HG03565 (cell line): ENCODE results near the gene DFFB.
"Not testable (repeated sequence)": the region's sequence is repeated elsewhere in the genome, so short reads cannot be mapped to it uniquely, and the experiment has no call there.

Experiments
- ATAC-seq: cut with Tn5 transposase; IDR thresholded peaks from one replicate; pipeline ENCODE4 v1.9.1; 2021; ENCODE audit warnings: mild to moderate bottlenecking, moderate library complexity; ENCODE audit not compliant: unreplicated experiment

The DFFB gene

DNA sequence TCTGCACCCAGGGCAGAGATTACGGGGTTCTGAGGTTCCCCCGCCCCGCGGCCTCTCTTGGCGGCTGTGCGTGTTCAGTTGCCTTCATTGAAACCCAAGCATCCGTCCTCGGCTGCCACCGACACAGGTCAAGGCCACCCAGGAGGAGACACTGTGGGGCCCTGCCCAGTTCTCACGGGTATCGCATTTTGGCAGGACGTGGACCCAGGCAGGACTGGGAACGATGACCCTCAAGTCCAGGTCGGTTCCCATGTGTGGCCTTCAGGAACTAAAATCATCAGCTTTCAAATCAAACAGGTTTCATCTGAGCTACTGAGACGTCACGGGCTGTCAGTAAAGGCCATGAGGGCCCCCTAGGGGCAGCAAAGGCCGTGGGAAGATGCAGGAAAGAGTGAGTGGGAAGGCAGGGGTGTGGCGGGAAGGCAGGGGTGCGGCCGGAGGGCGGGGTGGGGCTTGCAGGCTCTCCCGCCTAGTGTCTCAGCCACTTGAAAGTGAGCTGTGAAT, 49.8 kb downstream of the DFFB start:
- ATAC-seq, result no peak

DNA sequence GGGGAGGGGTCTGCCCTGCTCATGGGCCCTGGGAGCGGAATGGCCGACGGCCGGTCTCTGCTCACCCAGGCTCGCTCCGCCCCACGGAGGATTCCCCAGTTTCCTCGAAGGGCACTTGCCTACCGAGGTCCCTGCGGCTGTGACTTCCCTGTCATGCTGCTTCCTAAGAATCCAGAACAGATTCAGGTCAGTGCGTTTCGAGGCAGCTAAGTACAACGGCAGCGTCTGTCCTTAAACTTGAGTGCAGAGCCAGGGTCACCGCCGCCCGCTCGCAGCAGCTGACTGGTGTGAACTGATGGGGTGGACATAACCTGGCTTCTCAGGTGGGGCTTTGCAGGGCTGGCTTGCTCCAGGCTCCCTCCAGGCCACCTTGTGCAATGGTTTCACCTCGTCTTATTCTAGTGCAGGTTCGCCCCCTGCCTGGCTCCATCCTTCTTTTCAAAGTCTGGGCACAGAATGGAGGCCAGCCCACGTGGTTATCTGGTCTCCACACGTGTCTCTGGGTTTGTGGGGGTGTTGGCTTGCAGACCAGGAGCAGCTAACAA, 50.4 kb downstream of the DFFB start:
- ATAC-seq, result no peak

DNA sequence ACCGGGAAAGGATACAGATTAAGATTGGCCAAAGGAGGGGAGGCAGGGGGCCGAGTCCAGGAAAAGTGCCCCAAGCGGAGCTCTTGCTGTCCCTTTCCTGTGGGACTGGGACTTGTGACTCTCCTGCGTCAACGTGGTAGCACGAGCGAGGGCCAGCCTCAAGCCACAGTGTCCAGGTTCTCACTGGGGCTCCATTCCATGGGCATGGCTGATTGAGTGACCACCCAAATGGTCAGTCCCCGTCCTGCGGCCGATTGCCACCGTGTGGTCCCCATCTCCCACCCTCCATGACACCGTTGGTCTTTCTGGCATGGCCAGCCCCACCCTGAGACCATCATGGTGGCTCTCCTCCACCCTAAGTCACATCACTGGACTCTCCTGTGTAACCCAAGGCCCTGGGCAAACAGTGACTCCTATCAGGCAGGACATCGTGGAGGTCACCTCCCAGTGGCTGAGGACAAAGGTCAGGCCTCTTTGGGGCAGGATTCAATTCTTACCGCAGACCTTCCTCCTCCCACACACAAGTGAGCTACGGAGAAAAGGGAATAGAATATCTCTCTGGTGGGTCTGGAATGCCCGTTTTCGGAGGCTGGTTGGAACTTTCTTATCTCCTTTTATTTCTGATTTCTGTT, 51.7 kb downstream of the DFFB start:
- no peak for ATAC-seq

DNA sequence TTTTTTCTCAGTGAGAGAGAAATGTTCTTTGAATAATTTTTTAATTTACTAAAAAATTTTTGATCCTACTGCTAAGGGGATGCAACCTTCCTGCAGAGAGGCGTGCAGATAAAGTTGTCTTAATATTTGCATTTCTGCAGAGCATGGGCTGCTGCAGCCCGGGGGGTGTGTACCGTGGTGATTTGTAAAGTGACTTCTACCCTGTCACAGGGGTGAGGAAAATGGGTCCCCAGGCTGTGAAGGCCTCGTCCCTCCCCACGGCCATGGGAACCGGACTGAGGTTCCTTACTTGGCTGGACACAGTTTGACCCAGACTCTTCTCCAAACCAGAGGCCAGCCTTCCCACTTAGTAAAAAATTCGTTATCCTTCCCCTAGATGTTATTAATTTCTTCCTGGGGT, 52.3 kb downstream of the DFFB start:
- ATAC-seq, result no peak

DNA sequence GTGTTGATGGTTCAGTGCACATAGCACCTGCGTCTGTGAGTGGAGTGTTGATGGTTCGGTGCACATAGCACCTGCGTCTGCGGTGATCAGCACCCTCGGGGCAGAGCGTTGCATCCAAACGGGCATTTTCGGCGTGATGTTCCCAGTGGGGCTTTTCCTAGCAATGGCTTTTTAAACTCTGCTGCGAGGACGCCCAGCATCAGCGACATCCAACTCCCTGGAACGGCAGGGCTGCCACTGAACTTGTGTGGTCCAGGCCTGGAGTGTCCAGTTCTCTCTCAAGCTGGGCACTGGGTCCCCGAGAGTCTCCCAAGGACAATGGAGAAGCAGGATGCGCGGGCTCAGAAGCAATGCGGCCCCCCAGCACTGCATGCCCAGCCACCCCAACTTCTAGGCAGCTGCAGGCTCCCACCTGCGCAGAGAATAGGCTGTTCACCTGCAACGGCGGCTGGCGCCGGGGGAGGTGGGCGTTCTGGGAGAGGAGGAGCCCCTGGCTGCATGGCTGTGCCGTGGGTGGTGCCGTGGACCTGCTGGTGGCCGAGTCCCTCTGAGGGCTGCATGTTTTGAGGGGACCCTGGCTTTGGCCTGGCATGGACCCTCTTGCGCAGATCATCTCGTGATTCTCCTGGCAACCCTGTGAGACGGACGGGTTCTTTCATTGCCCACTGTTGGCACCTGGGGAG, 52.9 kb downstream of the DFFB start:
- no peak for ATAC-seq

DNA sequence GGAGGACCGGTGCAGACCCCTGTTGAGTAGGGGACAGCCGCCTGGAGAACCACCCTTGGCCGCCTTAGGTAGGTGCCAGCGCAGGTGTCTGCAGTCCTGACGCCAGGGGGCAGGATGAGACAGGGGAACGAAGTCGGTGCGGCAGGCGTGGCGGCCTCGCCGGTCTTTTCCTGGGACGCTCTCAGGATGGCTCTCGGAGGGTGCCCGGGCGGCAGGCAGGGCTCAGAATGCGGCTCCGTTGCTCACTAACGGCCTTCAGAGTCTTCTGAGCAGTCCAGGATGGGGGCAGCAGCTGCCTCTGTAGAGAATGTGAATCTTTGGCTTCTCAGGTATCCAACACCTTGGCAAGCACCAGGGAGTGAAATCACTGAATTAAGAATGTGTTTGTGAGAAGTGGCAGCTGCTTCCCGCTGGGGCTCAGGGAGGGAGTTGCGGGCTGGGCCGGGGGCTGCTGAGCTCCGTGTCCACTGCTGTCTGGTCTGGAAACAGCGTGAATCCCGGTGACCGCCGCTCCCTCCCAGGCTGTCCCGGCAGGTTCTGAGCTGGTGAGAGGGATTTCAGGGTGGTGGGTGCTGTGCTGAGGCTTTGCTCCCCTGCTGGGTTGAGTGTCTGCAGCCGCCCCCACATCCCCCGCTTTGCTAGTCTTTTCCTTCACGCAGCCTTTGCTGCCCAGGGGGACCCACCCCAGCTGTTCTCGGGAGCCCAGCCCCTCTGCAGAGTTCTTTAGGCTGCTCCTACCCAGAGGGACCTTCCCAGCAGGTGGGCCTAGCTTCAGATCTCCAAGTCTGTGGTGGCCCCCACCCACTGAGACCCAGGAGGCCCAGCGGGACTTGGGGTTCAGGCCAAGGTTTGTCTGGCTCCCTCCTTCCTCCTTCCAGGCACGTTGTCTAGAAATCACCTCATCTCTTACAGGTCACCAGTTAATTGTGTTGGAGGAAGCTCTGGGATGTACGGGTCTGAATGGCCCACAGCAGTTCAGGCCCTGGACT, 53.9 kb downstream of the DFFB start:
- peak; percentile 42 for ATAC-seq

DNA sequence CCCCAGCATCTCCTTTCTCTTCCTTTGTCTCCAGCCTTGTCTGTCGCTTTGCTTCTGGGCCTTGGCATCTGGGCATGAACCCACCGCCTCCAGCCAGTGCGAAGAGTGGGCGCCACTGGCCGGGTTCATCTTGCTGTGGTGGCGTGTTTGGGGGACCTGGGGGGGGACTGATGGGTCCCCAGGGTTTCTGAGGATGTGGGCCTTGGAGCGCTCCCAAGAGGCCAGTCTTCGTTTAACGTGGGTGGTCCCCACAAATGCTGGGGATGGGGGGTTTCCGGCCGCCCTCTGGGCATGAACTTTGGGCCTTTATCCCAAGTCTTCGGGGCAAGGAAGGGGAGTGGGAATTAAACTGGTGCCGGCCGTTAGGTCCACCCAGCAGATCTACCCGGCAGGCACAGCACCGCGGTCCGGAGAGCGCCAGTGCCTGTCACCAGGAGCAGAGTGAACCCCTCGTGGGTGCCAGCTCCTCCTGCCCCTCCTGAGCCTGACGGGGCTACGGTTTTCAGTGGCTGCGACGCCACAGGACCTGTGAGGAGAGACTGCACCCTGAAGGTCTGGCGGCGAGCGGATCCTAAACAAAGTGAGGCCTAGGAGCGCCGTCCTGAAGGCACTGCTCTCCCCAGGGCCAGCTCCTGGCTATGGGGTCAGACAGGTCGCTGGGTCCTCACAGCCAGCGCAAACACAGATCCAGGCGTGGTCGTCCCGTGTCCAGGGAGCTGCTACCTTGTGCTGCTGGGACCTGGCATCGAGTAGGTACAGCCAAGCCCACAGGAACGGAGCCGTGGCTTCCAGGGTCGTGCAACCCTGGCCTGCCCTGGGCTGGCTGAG, 54.9 kb downstream of the DFFB start:
- no peak for ATAC-seq

DNA sequence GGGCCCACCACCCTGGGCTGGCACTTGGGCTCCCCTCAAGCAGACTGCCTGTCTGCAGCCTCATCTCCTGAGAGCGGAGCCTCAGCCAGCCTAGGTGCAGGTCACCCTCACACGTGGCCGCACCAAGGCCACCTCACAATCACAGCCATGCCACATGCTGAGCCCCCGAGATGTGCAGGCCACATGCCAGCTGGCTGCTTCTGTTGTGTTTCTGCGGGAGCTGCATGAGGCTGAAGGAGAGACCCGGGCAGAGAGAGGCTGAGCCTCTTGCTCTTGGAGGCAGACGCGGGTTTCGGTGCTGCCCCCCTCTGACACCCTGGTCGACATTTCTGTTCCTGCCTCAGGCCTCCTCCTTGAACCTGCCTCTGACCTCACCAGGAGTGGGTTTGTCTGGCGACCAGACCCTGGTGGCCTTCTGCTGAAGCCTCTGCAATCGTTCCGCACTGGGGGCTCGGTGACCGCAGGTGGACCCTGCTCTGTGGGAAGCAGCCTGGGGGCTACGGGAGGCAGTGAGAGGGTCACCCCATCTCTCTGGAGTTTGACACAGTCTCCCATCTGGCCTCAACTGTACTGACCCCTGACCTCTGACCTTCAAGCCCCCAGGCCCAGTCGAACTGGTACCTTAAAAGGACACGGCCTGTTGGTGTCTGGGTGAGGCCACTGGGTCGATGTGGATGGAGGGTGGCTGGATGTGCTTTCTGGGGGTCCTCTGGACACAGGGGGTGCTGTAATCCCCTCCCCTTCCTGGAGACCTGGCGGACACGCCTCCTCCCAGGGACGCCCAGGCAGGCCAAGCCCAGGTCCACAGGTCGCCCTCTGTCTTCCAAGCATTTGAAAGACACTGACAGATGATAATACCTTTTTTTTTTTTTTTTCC, 55.8 kb downstream of the DFFB start:
- no peak for ATAC-seq

DNA sequence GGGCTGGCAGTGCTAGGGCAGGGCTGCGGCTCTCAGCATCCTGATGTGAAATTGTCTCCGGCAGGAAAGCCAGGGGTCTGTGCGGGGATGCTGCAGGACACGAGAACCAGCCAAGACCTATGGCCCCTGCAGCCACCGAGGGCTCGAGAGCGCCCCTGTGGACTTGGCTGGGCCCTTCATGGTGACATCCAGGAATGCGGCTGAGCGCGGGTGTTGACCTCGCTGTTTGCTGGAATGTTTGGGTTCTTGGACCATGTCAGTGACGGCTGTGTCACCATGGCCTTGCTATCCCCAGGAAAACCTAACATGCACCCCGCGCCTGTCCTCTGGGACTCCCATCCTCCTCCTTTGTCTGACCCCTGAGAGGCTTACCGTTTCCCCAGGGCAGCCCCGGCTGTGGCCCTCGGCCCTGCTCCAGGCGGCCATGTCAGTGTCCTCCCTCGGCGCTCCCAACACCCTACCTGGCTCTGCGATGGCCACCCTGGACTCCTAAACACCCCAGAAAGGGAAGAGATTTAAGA, 57.1 kb downstream of the DFFB start:
- no peak for ATAC-seq

DNA sequence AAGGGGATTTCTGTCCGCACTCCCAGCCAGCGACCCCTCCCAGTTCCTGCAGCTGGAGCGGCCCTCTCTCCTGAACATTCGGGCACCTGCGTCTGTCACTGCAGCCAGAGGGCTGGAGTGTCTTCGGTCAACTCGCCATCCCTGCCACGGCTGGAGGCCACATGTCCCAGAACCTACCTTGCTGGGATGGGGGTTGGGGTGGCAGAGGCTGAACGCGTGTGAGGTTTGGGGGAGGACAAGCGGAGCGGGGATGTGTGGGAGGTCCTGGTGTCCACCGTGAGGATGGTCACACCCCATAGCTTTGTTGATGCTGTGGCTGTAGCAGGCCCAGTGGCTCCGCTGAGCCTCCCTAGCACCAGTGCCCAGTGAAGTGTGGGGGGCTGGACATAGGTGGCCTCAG, 57.6 kb downstream of the DFFB start:
- ATAC-seq, result no peak

DNA sequence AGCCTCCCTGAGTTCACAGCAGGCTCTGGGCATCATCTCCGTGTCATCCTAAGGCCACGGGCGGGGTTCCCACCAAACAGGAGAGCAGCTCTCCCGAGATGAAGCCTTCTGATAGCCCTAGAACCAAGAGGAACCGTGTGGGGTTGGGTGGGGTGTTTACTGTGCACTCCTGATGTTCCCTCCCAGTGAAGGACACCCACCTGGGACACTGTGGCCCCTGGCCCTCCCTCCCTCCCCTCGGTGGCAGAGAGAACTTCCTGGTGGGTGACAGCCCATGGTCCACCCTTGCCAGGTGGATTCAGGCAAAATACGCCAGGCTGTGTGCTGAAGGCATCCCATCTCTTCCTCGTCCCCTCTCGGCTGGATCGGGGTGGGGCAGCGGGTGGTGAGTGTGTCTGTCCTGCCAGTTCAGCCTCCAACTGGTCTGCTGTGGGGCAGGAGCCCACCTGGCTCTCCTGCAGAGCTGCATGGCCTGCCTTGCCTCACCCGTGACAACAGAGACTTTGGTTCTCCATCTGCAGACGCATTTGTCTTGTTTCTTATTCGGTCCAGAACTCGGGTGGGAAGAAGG, 58.4 kb downstream of the DFFB start:
- no peak for ATAC-seq

DNA sequence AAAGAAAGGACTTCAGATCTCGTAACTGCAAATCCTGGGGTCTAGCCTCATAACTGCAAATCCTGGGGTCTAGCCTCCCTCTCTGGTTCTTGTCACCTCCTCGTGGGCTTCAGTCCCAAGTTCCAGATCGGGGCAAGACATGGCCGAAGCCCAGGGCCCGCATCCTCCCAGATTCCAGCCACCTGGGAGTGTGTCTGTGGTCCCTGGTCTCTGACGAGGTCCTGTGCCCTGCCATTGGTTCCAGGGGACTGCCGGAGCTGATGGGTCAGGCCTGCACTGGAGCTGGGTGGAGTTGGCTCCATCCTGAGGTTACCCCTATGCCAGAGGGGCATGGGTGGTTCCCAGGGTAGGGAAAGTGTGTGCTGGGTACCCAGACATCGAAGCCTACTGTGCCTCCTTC, 60.5 kb downstream of the DFFB start:
- ATAC-seq, result no peak

DNA sequence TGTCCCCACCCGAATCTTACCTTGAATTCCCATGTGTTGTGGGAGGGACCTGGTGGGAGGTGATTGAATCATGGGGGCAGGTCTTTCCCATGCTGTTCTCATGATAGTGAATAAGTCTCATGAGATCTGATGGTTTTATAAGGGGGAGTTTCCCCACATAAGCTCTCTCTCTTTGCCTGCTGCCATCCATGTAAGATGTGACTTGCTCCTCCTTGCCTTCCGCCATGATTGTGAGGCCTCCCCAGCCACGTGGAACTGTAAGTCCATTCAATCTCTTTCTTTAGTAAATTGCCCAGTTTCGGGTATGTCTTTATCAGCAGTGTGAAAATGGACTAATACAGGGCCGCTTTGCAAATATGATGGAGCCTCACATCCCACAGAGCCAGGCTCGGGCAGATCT, 61.1 kb downstream of the DFFB start:
- ATAC-seq, result not testable (repeated sequence)

DNA sequence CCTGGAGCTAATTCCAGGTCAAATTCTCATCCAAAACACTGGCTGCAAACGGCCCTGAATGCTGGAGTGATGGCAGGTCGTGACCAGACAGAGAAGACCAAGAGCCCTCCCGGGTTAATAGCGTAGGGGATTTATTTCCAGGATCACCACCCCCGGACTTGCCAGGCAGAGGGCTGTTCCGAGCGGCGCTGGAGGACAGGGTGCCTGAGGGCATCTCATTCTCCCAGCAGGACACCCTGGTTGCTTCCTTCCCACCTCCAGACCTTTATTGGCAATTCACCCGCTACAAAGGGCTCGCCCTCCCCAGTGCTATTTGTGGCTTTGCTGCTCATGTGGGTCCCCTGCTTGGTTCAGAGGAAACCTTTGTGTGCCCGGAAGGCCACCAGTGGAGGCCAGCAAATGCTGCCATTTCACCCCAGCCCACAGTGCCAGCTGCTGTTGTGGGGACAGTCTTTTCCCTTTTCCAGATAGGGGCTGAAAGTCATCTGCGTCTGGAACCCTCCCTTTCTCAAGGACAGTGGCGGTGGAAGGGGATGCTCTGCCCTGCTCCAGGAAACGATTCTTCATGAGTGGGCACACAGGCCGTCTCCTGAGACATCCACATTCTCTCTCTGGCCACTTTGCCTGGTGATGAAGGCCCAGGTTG, 61.8 kb downstream of the DFFB start:
- no peak for ATAC-seq

DNA sequence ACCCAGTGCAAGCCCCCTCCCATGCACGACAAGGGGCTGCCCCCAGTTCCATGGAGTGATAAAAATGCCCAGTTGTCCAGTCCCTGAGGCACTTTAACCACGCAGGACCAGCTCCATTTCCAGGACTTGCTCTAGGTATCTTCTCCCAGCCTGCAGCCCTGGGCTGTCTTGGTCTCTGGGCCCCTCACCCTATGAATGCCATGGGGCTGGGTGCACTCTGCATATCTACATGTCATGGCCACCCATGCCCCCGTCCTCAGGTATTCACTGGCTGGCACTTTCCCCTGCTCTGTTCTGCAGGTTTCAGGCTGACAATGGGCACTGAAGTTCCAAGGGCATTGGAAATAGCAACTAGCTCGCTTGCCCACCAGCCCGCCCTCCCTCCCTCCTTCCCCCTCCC, 62.4 kb downstream of the DFFB start:
- no peak for ATAC-seq

DNA sequence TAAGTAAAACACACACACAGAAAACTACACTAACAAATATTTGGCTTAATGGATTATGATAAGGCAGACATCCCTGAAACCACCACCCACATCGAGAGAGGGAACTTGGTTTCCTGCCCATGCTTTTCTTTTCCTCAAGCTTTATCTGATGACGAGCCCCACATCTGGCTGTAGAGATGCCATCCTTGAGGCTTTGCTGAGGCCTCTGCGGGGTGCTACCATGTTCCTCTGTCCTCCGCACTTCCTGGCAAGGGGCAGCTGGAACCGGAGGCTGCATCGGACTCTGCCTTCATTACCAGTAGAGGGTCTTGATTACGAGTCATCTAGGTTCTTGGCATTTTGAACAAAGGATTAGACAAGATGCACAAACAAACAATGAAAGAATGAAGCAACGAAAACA, 64.5 kb downstream of the DFFB start:
- no peak for ATAC-seq

DNA sequence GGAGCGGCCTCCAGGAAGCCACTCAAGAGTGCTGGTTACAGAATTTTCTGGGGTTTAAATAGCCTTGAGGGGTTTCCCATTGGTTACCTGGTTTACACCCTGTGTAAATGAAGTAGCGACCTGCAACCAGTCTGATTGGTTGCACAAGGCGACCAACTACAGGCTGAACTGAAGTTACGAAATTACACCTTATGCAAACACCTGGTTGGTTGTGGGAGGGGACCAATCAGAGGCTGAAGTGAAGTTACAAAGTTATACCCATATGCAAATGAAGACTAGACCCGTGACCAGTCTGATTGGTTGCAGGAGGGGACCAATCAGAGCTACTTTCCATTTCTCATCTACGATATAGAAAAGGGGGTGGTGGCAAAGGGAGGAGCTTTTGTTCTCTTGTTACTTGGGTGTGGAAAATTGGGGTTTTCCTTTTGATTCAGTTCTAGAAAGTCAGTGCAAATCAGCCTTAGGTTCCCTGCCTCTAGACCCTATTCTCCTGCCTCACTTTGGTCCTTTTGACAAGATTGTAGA, 65.0 kb downstream of the DFFB start:
- no peak for ATAC-seq

DNA sequence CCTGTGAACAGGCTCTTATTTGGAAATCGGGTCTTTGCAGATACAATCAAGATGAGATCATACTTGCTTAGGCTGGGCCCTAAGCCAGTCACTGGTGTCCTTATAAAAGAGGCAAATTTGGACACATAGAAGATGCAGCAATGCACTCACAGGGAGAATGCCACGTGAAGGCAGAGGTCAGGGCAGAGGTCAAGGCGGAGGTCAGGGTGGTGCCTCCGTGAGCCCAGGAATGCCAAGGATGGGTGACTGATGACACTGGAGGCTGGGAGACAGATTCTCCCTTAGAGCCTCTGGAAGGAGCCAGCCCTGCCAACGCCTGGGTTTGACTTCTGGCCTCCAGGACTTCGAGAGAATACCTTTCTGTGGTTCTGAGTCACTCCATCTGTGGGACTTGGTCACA, 65.6 kb downstream of the DFFB start:
- ATAC-seq, result no peak
